HCT116 (cell line): Measurements from ENCODE around the gene ELOA. TPM values are rescaled to one million over a fixed set of nuclear protein-coding genes. Genes with fewer than 3 reads are reported as not detected.

ENCODE experiments used
- ATAC-seq: fragments of 200-7000 bp; cut with Tn5 transposase; 2 replicates; pipeline ENCODE4 v1.9.1; 2020; ENCODE audit warnings: mild to moderate bottlenecking, moderate library complexity
- BruUV-seq: library from RNA; stranded (reverse); fragments of 400-500 nt; replicated peaks from 2 replicates; lab custom pipeline; 2021; lab: Mats Ljungman, UMichigan
- CTCF ChIA-PET: fragments of 300-600 bp; sonication (Branson Sonifier 250); formaldehyde crosslinking; loops from one replicate; lab custom pipeline; 2021; ENCODE audit warnings: antibody characterized with exemption; lab: Charles Lee
- POLR2A ChIA-PET: fragments of 300-600, 350-600 bp; sonication (Branson Sonifier 250); formaldehyde crosslinking; loops from one replicate; lab custom pipeline; 2021; ENCODE audit warnings: antibody characterized with exemption; lab: Charles Lee
- RAD21 ChIA-PET, 2 experiments: fragments of 300-600 bp; sonication (Branson Sonifier 250); formaldehyde crosslinking; loops; one replicate each; lab custom pipeline; 2023; ENCODE audit warnings: low total read pairs in 2 of 2; ENCODE audit not compliant: uncharacterized antibody in 2 of 2, unreplicated experiment in 2 of 2, low non-redundant PET in 1 of 2; lab: Charles Lee
- DNase-seq: peaks from one replicate; pipeline ENCODE4 v3.0.0-alpha.2; 2010; ENCODE audit warnings: low read depth, low spot score
- H2AFZ ChIP-seq: fragments of 200-600 bp; shearing (Covaris generic), sonication (generic); 2 replicates; pipeline ENCODE4 v1.6.1; 2017; ENCODE audit warnings: low read depth, mixed run types, mixed read lengths, antibody characterized with exemption, low read length; ENCODE audit not compliant: poor library complexity, severe bottlenecking
- H3K27ac ChIP-seq: 2 replicates; pipeline ENCODE4 v1.5.1; 2012; ENCODE audit warnings: low read depth, low read length
- H3K27me3 ChIP-seq: fragments of 200-600 bp; sonication (generic); 2 replicates; pipeline ENCODE4 v1.6.1; 2016; ENCODE audit warnings: mixed run types, low read length, mixed read lengths; ENCODE audit not compliant: insufficient read depth
- H3K36me3 ChIP-seq, 2 experiments: fragments of 200-500 bp in 1 of 2; fragments of 200-600 bp in 1 of 2; sonication (Bioruptor generic) in 1 of 2; sonication (generic) in 1 of 2; 2 replicates each; pipeline versions ENCODE4 v1.5.1 to v1.6.1; 2014 to 2016; ENCODE audit warnings: low read length in 2 of 2, inconsistent platforms in 1 of 2, mixed read lengths in 1 of 2, mixed run types in 1 of 2; ENCODE audit not compliant: insufficient read depth in 2 of 2, control insufficient read depth in 1 of 2
- H3K4me1 ChIP-seq, 2 experiments: fragments of 200-600 bp in 1 of 2; sonication (generic) in 1 of 2; 2 replicates each; pipeline versions ENCODE4 v1.5.1 to v1.6.1; 2012 to 2017; ENCODE audit warnings: low read length in 2 of 2, inconsistent platforms in 1 of 2, mild to moderate bottlenecking in 1 of 2, mixed read lengths in 1 of 2, mixed run types in 1 of 2, moderate library complexity in 1 of 2; ENCODE audit not compliant: insufficient read depth in 2 of 2, control insufficient read depth in 1 of 2
- H3K4me2 ChIP-seq: fragments of 200-600 bp; sonication (generic); 2 replicates; pipeline ENCODE4 v1.6.1; 2017; ENCODE audit warnings: mixed run types, low read length, mixed read lengths
- H3K4me3 ChIP-seq, 2 experiments: fragments of 200-600 bp in 1 of 2; sonication (generic) in 1 of 2; replicated peaks in 1 of 2; 2 replicates each; pipeline ENCODE4 v1.5.1; 2011 to 2016; ENCODE audit warnings: low read length in 2 of 2, control low read depth in 1 of 2, low read depth in 1 of 2, mild to moderate bottlenecking in 1 of 2, mixed read lengths in 1 of 2, mixed run types in 1 of 2
- H3K79me2 ChIP-seq: fragments of 200-600 bp; sonication (generic); 2 replicates; pipeline ENCODE4 v1.6.1; 2017; ENCODE audit warnings: mild to moderate bottlenecking, mixed run types, low read length, moderate library complexity, mixed read lengths; ENCODE audit not compliant: insufficient read depth
- H3K9ac ChIP-seq: fragments of 200-600 bp; sonication (generic); 2 replicates; pipeline ENCODE4 v1.6.1; 2016; ENCODE audit warnings: low read length, mixed read lengths
- H3K9me2 ChIP-seq: fragments of 200-600 bp; sonication (generic), shearing (Covaris generic); 2 replicates; pipeline ENCODE4 v1.6.1; 2017; ENCODE audit warnings: mixed run types, mild to moderate bottlenecking, moderate library complexity; ENCODE audit not compliant: insufficient read depth
- H3K9me3 ChIP-seq, 2 experiments: fragments of 200-500 bp in 1 of 2; fragments of 200-600 bp in 1 of 2; sonication (Bioruptor generic) in 1 of 2; sonication (generic) in 1 of 2; 2 replicates each; pipeline ENCODE4 v1.6.1; 2014 to 2017; ENCODE audit warnings: low read length in 2 of 2, mixed read lengths in 2 of 2, inconsistent platforms in 1 of 2, low read depth in 1 of 2, mild to moderate bottlenecking in 1 of 2, mixed run types in 1 of 2, moderate library complexity in 1 of 2; ENCODE audit not compliant: control insufficient read depth in 1 of 2, insufficient read depth in 1 of 2
- H4K20me1 ChIP-seq: fragments of 200-600 bp; sonication (generic), shearing (Covaris generic); 2 replicates; pipeline ENCODE4 v1.6.1; 2017; ENCODE audit warnings: mixed run types, mild to moderate bottlenecking, moderate library complexity; ENCODE audit not compliant: insufficient read depth
- ATF3 ChIP-seq: IDR thresholded peaks from 2 replicates; pipeline ENCODE4 v1.6.1; 2012
- CBX3 ChIP-seq: IDR thresholded peaks from 2 replicates; pipeline ENCODE4 v1.6.1; 2012; ENCODE audit warnings: low read depth
- CEBPB ChIP-seq: IDR thresholded peaks from 2 replicates; pipeline ENCODE4 v1.6.1; 2012; ENCODE audit warnings: low read depth
- EGR1 ChIP-seq: IDR thresholded peaks from 2 replicates; pipeline ENCODE4 v1.6.1; 2012; ENCODE audit warnings: low read depth
- ELF1 ChIP-seq: IDR thresholded peaks from 2 replicates; pipeline ENCODE4 v1.6.1; 2012; ENCODE audit warnings: low read depth, borderline replicate concordance
- EZH2 ChIP-seq: fragments of 200-600 bp; sonication (generic); IDR thresholded peaks from 2 replicates; pipeline ENCODE4 v1.6.1; 2017; ENCODE audit warnings: antibody characterized with exemption, mixed run types
- JUND ChIP-seq: IDR thresholded peaks from 2 replicates; pipeline ENCODE4 v1.6.1; 2012
- MAX ChIP-seq: IDR thresholded peaks from 2 replicates; pipeline ENCODE4 v1.6.1; 2012
- POLR2AphosphoS5 ChIP-seq: IDR thresholded peaks from 2 replicates; pipeline ENCODE4 v1.6.1; 2011; ENCODE audit warnings: mild to moderate bottlenecking, low read depth, low read length, moderate library complexity
- SP1 ChIP-seq: IDR thresholded peaks from 2 replicates; pipeline ENCODE4 v1.6.1; 2012; ENCODE audit warnings: low read depth
- SRF ChIP-seq: IDR thresholded peaks from 2 replicates; pipeline ENCODE4 v1.6.1; 2012; ENCODE audit warnings: low read depth
- TCF7L2 ChIP-seq: IDR thresholded peaks from 2 replicates; pipeline ENCODE4 v1.7.0; 2011; ENCODE audit warnings: borderline replicate concordance, inconsistent platforms; ENCODE audit not compliant: insufficient read depth, insufficient read length; ENCODE audit errors: extremely low read depth
- YY1 ChIP-seq: IDR thresholded peaks from 2 replicates; pipeline ENCODE4 v1.6.1; 2011; ENCODE audit warnings: low read length, low read depth, moderate library complexity, mild to moderate bottlenecking; ENCODE audit not compliant: insufficient replicate concordance; ENCODE audit errors: extremely low read depth
- intact Hi-C: fragments of 100-400 bp; cut with micrococcal nuclease; formaldehyde crosslinking; loops from 2 replicates; pipeline ENCODE4 v1.10.0; 2022
- total RNA-seq: library from RNA; stranded (reverse); gene quantifications from one replicate; pipeline ENCODE4 v1.2.1, GENCODE V29; 2021; ENCODE audit not compliant: unreplicated experiment
- TF ChIP-seq, protein P1 (sequence below): IDR thresholded peaks from 2 replicates; pipeline ENCODE4 v1.6.1; 2012; ENCODE audit warnings: low read depth
- TF ChIP-seq, protein P2 (sequence below): IDR thresholded peaks from 2 replicates; pipeline ENCODE4 v1.6.1; 2011; ENCODE audit warnings: mild to moderate bottlenecking, low read length, moderate library complexity; ENCODE audit not compliant: insufficient replicate concordance; ENCODE audit errors: extremely low read depth

ELOA gene
- total RNA-seq, 1 experiment from 2014 or later, result 39.3 TPM

- ChIA-PET POLR2A (no interaction called here), RAD21 (no interaction called here)
- Histone ChIP-seq H3K4me2 (peak overlapping the region; percentile 88), H2AFZ (no peak overlapping the region), H3K4me3 (peak overlapping the region; percentile 78 to 89), H3K9me2 (no peaks in the 10 kb centered on the region)
- no peak for DNase-seq
- TF ChIP-seq POLR2AphosphoS5 (no peak), MAX (no peak), YY1 (no peak), SRF (no peak), EZH2 (no peak), ELF1 (no peak), JUND (no peak), CEBPB (no peak), SP1 (no peak), ATF3 (no peak), CBX3 (no peak), EGR1 (no peak), TCF7L2 (no peak)
- TF ChIP-seq, protein P1, sequence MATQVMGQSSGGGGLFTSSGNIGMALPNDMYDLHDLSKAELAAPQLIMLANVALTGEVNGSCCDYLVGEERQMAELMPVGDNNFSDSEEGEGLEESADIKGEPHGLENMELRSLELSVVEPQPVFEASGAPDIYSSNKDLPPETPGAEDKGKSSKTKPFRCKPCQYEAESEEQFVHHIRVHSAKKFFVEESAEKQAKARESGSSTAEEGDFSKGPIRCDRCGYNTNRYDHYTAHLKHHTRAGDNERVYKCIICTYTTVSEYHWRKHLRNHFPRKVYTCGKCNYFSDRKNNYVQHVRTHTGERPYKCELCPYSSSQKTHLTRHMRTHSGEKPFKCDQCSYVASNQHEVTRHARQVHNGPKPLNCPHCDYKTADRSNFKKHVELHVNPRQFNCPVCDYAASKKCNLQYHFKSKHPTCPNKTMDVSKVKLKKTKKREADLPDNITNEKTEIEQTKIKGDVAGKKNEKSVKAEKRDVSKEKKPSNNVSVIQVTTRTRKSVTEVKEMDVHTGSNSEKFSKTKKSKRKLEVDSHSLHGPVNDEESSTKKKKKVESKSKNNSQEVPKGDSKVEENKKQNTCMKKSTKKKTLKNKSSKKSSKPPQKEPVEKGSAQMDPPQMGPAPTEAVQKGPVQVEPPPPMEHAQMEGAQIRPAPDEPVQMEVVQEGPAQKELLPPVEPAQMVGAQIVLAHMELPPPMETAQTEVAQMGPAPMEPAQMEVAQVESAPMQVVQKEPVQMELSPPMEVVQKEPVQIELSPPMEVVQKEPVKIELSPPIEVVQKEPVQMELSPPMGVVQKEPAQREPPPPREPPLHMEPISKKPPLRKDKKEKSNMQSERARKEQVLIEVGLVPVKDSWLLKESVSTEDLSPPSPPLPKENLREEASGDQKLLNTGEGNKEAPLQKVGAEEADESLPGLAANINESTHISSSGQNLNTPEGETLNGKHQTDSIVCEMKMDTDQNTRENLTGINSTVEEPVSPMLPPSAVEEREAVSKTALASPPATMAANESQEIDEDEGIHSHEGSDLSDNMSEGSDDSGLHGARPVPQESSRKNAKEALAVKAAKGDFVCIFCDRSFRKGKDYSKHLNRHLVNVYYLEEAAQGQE, result no peak
- TF ChIP-seq, protein P2, sequence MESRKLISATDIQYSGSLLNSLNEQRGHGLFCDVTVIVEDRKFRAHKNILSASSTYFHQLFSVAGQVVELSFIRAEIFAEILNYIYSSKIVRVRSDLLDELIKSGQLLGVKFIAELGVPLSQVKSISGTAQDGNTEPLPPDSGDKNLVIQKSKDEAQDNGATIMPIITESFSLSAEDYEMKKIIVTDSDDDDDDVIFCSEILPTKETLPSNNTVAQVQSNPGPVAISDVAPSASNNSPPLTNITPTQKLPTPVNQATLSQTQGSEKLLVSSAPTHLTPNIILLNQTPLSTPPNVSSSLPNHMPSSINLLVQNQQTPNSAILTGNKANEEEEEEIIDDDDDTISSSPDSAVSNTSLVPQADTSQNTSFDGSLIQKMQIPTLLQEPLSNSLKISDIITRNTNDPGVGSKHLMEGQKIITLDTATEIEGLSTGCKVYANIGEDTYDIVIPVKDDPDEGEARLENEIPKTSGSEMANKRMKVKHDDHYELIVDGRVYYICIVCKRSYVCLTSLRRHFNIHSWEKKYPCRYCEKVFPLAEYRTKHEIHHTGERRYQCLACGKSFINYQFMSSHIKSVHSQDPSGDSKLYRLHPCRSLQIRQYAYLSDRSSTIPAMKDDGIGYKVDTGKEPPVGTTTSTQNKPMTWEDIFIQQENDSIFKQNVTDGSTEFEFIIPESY, result no peak
- TF ChIP-seq, all 23 proteins: peak for 0
- peaks cover 13% of the 10 kb centered on the region; the same call in 1 of the 2 replicates for H4K20me1 ChIP-seq
- H3K27me3 ChIP-seq, result no peaks in the 10 kb centered on the region
- no peaks in the 10 kb centered on the region for H3K9me3 ChIP-seq
- peaks cover 8 to 26% of the 10 kb centered on the region in 2 experiments; a peak in 3 of 4 replicates for H3K4me1 ChIP-seq
- peak overlapping the region; percentile 84 for H3K9ac ChIP-seq
- H3K36me3 ChIP-seq, result peaks cover 0 to 8% of the 10 kb centered on the region in 2 experiments; a peak in 2 of 4 replicates
- no TSS peak for BruUV-seq
- CTCF ChIA-PET, result no interaction called here
- peaks cover 42% of the 10 kb centered on the region for H3K79me2 ChIP-seq
- intact Hi-C loops, result no loop called here
- peak overlapping the region; percentile 69 for H3K27ac ChIP-seq
- peak; percentile 65 for ATAC-seq
Measured at GRCh38 chr1:23742670-23743286, 493 bp upstream of the ELOA start.
